ENCODE results near the gene NGFR.

The NGFR gene, protein sequence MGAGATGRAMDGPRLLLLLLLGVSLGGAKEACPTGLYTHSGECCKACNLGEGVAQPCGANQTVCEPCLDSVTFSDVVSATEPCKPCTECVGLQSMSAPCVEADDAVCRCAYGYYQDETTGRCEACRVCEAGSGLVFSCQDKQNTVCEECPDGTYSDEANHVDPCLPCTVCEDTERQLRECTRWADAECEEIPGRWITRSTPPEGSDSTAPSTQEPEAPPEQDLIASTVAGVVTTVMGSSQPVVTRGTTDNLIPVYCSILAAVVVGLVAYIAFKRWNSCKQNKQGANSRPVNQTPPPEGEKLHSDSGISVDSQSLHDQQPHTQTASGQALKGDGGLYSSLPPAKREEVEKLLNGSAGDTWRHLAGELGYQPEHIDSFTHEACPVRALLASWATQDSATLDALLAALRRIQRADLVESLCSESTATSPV

DNA sequence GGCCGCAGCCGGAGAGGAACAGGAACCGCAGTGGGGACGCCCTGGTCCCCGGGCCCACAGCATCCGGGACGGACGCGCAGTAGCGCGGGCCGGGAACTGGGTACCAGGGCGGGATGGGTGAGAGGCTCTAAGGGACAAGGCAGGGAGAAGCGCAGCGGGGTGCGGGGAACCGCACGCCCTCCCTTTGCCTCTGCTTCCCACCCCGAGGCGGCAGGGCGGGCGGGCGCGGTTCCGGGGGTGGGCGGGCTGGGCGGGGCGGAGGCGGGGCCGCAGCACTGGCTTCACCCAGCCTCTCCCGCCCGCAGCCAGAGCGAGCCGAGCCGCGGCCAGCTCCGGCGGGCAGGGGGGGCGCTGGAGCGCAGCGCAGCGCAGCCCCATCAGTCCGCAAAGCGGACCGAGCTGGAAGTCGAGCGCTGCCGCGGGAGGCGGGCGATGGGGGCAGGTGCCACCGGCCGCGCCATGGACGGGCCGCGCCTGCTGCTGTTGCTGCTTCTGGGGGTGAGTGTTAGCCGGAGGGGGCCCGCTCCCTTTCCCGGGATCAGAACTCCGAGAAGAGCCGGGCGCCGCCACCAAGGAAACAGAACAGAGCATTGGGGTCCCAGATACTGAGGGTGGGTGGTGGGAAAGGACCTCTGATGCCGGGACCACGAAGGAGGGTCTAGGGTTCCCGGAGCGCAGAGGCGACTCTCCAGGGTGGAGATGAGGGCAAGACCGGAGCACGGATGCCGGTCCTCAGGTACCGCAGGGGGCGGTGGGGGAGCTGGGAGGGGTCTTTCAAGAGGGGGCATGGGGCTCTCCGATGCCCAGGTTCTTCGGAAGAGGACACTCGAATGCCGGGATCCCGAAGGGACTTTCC lies at the start of gene NGFR:
TSS of gene NGFR (plus strand) at position 308 of the 856 bp plus-strand sequence. CDS start at position 433, 125 bp downstream.
- DNase-seq (ENCODE audit: low spot score) = no peak

DNA sequence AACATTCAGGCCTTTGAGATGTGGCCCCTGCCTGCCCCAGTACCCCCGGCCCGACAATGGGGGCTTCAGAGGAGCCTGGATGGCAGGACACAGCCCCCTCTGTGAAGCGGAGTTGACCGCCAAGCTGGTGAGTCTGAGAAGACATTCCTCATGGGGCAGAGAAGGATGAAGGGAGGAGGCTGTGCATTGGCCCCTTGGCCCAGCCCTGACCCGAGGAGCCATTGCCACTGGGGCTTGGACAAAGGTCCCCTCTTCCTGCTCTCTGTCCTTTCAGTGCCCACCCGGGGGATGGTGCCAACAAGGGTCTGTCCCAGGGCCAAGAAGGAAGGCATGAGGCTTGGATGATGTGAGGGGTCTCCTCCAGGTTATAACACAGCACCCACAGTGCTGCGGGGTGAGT lies 49.5 kb upstream of the NGFR start:
- DNase-seq (ENCODE audit: low spot score) = no peak

GRCh38 chr17:49447628-49448302 lies 47.3 kb upstream of the NGFR start:
- no peak for DNase-seq (ENCODE audit: low spot score)

GRCh38 chr17:49450181-49450580 lies 44.9 kb upstream of the NGFR start:
- no peak for DNase-seq (ENCODE audit: low spot score)

GRCh38 chr17:49450735-49451134 lies 44.4 kb upstream of the NGFR start:
- DNase-seq (ENCODE audit: low spot score) = no peak

DNA sequence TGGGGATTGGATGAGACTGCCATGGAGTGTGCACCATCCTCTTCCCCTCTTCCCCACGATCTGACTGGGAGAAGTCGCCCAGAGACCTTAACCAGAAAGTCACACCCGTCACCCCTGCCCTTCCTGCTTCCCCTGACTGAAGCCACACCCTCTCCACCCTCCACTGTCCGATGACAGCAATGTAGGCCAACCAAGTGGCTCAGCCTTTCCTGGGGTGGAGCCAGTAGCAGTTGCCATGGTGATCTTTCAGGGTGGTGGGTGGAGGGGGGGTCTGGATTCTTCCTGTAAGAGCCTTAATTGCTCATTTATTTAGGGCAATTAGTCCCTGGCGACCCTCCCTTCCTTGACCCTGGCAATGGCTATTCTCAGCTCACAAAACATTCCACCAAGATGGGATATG lies 42.9 kb upstream of the NGFR start:
- DNase-seq (ENCODE audit: low spot score) = no peak

DNA sequence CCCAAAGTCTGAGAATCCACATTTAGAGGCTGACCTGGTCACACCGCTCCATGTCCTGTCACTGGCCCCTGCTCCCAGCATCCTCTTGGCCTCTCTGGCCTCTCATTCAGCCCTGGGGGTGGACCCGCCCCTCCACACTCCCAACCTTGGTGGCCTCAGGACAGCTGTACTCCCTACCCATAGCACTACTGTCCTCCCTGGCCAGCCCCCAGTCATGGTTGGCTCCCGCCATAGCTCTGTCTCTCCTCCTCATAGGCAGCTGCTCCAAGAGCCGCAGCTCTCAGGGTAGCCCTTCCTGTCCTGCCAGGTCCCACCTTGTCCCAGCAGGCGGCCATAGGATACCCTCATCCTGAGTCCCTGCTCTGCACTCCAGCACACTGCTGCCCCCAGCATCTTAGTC lies 42.4 kb upstream of the NGFR start:
- no peak for DNase-seq (ENCODE audit: low spot score)

DNA sequence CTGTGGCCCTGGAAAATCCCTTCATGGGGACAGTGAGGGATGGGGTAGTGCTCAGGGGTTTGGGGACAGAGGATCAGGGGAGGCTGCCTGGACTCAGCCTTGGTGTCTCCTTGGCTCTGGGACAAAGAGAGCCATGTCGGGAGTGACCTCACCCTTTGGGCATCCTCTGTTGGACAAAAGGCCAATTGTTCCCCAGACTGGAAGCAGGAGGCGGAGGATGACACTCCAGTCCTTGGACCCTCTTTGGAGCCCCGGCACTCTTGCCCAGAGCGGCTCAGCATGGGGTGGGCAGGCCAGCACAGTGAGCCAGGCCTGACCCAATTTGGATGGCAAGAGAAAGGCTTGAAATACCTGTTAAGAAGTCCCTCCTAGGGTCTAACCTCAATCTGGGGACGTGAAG lies 41.0 kb upstream of the NGFR start:
- no peak for DNase-seq (ENCODE audit: low spot score)

- DNase-seq (ENCODE audit: low spot score) = no peak
These were observed 39.7 kb upstream of the NGFR start for GRCh38 chr17:49455272-49455861.

- DNase-seq (ENCODE audit: low spot score) = no peak
These were observed 38.7 kb upstream of the NGFR start for GRCh38 chr17:49456183-49456965.

DNA sequence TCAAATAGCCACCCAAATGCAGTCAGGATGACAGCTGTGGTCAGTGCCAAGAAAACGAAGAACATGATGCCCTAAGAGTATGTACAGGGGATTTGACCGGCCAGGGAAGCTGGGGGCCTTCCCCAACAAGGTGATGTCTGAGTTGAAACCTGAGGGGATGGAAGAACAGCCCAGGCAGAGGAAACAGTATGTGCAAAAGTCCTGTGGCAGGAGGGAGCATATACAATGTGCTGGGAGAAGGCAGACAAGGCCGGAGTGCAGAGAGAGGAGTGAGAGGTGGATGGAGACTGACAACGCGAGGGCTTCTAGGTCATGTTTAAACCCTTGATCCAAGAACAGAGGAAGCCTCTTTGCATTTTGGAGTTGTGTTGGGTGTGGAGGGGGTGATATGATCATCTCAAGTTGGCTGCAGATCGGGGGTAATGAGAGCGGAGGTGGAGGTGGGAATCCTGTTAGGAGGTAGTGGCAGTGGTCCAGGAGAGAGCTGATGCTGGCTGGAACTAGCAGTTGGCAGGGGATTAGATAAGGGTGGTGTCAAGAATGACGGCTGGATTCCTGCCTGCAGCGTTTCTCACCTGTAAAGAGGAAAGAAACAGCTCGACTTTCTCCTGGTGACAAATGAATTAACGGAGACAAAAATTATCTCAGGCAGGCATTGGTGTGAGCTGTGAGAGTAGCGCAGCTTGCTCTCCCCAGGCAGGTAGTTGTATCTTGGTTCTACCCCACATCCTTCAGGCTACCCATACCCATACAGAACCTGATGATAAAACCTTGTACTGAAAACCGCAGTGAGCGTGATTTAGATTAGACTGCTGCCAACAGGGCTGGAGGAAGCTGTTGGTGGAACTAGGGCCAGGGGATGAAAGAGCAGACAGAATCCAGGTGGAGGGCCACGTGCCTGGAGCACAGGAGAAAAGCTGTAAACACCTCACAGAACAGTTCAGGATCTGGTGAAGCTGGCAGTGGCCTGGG lies 37.2 kb upstream of the NGFR start:
- DNase-seq (ENCODE audit: low spot score) = no peak

DNA sequence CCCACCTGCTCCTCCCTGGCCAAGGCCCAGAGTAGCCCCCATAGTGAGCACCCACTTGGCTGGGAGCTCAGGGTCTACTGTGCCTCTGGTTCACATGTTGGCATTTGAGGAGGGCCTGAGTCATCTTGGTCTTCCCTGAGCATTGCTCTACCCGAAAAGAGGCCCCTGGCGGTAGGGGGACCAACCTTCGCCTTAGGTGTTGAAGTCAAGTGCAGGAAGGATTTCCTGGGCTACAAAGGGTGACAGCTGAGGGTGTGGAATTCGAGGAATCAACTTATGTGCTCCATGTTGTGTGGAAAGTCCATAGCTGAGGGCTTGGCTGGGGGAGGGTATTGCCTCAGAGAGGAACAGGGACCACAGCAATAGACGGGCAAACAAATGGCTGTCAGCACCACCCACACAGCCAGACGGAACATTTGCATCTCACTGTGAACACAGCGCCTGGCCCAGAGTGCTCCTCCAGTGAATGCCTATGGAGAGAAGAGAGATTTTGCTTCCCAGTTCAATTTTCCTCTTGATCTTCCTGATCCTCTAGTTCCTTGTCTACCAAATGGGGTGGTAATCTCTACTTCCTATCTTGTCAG lies 35.6 kb upstream of the NGFR start:
- no peak for DNase-seq (ENCODE audit: low spot score)

GRCh38 chr17:49460401-49460800 lies 34.7 kb upstream of the NGFR start:
- no peak for DNase-seq (ENCODE audit: low spot score)

- no peak for DNase-seq (ENCODE audit: low spot score)
These were observed 33.5 kb upstream of the NGFR start for GRCh38 chr17:49461580-49461979.

- DNase-seq (ENCODE audit: low spot score) = no peak
These were observed 31.0 kb upstream of the NGFR start for GRCh38 chr17:49464049-49464448.

GRCh38 chr17:49465331-49465903 lies 29.7 kb upstream of the NGFR start:
- no peak for DNase-seq (ENCODE audit: low spot score)

- no peak for DNase-seq (ENCODE audit: low spot score)
These were observed 28.7 kb upstream of the NGFR start for GRCh38 chr17:49466436-49466835.

- no peak for DNase-seq (ENCODE audit: low spot score)
These were observed 27.9 kb upstream of the NGFR start for GRCh38 chr17:49467175-49467574.

DNA sequence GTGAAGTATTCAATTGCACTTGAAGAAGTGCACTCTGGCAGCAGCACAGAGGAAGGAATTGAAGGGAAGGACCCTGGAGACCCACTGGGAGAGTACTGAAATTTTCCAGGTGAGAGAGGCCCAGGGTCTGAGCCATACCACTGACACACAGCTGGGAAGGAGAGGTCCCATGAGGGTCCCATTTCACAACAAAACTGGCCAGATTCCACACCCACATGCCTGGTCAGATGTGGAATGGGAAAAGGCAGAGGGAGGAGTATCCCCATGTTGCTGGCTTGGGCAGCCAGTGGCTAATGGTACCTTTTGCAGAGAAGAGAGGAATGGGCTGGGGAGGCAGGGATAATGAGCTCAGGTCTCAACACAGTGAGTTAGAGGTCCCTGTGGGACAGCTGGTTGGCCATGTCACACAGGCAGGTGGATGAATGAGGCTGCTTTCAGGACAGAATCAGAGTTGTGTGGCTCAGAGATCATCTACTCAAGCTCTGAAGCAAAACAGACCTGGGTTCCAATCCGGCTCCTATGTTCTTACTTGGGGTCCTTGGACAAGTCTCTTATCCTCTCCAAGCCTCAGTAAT lies 26.2 kb upstream of the NGFR start:
- DNase-seq (ENCODE audit: low spot score) = no peak
